DMS79 (cell line): Measurements from ENCODE around the gene TDP1.

ENCODE experiments used
- DNase-seq: peaks from one replicate; lab custom pipeline; 2025; lab: John Stamatoyannopoulos, UW

The TDP1 gene

DNA sequence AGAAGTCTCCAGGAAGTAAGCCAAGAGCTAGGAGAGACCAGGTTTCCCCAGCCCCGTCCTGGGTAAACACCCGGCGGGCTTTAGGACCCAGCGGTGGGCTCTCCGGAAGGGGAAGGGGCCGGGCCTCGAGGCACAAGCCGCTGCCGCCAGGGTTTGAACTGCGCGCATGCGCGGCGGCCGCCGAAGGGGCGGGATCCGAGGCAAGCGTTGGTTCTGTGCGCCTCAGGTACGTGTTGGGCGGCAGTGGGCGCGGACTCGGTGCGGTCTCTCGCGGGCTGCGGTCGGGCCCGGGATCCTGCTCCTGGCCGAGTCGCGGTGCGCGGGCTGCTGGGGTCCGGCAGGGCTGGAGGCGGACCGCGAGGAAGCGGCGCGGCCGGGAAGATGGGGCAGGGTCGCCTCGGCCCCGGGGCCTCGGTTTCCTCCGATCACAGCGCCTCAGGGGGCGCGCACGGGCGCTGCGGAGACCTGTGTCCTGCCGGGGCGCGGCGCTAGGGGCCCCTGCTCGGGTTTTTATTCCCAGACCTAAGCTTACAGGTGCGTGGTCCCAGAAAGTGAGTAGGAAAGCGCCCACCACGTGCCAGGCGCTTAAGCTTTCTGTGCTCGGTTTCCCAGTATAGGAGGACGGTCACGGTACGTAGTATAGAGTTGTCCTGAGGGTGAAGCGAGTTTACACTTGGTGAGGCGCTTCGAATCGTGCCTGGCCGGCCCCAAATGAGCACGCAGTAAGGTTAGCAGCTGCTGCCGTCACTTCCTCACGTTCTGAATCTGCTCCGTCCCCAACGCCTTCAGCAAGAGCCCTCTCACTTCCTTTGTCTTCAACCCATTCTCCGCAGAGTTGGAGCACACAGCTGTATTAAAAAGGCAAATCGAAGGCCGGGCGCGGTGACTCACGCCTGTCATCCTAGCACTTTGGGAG is at the start of gene TDP1:
Gene TDP1 (plus strand): TSS at position 183 of the 916 bp plus-strand sequence. CDS start 7,188 bp downstream, outside the sequence.
- DNase-seq: peak; percentile 98

DNA sequence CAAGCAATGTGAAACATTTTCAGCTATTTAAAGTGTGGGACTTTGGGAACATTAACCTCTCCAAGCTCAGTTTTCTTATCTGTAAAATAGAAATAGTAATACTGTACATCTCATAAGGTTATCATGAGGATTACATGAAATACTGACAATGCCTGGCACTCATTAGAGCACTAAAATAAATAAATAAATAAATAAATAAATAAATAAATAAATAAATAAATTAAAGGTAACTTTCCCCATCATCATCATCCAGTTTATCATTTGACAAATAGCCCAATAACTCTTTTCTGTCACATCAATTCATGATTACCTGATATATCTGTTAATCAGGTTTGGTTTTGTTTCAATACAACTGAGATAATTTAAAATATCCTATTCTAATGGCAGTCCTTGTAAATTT is 49.7 kb upstream of the TDP1 start:
- DNase-seq: no peak

DNA sequence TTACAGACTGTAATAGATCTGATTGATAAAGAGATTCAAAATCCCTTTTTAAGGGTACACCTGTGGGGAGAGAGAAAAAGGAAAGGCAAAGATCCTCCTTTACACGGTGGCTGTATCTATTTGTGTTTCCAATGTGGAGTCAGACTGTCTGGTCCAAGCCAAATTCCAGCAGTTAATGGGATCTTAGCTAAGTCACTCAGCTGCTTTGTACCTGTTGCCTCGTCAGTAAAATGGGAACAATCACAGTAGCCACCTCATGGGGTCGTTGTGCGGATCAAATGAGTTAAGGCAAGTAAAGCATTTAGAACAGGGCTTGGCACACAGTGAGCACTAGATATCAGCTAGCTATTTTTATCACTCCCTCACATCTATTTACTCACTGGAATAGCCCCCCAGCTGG is 48.1 kb upstream of the TDP1 start:
- no peak for DNase-seq

DNA sequence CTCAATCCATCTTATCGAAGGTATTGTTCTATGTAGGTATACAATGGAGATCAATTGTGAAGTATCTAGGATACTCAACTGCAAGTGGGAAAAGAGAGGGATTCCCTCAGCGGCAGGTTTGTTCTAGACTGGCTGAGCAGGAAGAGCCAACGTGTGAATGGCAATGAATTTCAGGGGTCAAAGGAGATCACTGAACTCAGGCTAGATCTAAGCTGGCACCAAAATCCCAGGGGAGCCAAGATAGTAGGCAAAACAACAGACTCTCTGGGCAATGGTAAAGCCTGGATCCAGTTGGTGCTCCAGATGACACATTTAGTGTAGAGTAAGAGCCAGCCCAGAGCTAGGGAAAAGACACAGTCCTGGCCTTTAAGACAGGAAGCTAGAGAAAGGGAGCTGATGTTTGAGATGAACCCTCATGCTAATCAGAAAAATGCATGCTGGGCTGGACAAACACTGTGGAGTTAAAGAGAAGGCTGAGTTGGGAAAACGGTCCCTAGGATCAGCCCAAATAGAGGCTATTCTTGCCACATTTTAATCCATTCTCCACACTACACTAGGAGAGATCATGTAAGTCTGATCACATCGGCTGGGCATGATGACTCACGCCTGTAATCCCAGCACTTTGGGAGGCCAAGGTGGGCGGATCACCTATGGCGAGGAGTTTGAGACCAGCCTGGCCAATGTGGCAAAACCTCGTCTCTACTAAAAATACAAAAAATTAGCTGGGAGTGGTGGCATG is 46.8 kb upstream of the TDP1 start:
- DNase-seq: no peak

DNA sequence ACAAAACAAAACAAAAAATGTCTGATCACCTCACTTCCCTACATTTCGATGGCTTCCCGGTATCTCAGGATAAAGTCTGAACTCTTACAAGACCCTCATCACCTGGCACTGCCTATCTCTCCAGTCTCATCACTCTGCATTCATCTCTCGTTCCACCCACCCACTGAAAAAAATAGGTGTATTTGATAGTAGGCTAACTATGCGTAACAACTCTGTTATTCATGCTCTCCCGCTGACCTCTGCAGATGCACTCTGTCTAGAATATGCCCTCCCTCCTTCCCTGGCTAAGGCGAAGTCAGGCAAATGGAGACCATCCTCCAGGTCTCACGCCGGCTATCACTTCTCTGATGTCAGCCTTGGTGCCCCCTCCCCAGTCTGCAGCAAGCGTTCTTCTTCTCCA is 46.1 kb upstream of the TDP1 start:
- no peak for DNase-seq

DNA sequence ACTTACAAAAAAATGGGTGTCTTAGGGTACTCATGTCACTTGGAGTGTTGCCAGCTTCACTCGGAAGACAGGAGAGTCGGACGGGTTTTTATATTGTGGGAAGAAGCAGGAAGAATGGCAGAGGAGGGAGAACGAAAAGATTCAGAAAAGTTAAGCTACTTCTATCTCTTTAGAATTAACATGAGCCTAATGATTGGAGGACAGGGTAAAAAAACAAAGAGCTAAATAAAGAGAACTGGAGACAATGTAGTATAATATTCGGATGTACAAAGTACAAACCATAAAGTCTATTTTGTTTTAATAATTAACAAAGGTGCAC is 45.1 kb upstream of the TDP1 start:
- no peak for DNase-seq

DNA sequence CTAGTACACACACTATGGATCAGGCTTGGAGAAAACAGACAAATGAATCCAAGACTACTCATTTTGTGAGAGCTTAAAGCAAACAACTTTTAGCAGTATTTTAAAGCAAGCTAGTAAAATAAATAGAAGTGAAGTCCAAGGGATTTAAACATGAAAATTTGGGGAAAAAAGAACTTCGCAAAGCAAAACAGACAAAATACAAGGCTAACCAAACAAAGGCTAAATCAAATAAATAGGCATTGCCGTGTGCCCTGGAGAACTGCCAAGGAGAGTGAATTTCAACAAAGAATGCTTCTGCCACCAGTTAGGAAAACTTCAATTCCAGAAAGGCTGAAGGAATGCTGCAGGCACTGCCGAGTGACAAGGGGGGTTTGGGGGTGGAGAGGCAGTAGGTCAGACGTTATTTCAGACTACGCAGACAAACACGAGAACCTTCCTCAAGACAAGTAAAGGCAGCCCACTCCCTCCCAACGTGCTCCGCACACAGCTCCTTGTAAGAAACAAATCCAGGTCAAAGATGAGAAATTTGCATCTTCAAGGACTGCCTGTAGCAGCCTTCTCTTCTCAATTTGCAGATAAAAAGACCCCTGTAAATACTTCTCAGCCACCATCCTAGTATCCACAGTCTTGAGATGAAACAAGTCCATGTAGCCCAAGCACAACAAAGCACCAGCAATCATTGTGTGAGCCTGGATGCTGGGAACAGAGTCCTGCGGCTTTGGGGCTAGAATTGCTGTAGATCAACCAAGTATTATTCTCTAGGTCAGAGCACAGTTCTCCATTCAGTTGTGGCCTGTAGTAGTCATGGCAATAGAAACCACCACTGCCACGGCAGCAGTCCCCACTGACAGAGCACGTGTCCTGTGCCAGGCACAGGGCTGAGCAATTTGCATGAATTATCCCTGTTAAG is 44.5 kb upstream of the TDP1 start:
- no peak for DNase-seq

DNA sequence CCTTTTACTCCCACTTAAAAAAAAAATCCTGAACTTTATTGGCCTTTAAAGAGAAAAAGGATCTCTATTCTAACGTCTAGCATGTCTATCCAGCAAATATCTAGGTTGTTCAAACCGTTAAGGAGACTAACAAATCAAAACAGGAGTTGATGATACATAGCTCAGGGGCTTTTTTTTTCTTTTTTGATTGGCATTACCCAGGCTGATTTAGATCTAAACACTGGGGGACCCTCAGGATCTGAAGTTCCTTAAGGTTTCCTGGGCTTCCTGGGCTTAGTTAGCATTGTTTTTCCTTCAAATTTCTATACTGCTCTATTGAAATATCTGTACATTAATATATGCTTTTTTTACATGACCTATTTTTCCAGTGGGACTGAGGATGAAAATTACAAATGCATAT is 43.5 kb upstream of the TDP1 start:
- no peak for DNase-seq

DNA sequence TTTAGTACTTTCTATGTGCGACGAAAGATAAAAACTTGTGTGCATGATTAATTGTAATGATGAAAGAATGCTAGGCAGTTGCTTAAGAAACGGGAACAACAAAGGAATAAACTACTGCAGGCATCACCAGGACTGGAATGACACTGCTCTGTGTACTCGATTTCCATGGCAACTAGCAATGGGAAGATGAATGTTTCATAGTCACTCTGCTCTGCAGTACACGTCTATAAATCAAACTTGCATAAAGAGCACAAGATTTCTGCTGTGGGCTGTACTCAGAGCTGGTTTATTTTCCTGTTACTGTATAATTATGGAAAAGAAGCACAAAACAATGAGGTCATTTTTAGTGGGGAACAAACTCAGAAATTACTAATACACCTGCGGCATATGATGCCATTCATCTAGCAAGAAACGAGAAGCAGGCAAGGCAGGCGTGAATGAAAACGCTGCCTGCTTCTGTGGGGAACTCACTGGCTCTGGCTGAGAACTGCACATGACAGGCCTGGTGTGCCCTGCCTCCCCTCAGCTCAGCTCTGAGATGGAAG is 43.0 kb upstream of the TDP1 start:
- no peak for DNase-seq

DNA sequence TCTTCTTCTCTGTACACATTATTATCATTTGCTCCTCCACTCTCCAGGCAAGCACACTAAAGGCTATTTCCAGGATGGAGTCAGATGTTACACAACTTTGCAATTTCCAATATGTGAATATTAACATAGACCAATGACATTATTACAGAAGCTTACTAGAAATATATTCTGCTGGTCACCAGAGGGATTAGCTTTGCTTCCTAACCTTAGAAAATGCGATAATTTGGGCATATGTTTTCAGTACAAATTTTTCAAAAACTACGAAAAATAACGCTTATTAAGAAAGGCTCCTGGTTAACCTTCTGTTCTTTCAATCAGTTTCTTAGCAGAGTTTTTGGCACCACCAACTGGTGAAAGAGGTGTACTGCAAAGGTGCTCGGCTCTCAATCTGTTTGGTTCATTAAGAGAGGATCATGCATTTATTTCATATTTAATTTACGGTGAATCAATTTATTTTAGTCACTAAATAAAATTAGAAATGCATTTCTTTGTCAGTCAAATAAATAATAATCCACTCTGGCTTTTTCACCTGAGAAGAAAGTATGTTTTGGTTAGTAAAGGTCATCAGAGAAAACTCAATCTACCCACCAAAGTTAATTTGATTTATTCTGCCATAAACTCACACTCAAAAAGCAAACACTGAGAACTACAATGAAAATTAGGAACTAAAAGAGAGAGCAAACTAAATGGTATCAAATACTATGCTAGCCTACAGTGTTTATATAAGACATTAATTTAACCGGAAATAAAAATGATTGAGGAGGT is 40.4 kb upstream of the TDP1 start:
- DNase-seq: peak; percentile 38

DNA sequence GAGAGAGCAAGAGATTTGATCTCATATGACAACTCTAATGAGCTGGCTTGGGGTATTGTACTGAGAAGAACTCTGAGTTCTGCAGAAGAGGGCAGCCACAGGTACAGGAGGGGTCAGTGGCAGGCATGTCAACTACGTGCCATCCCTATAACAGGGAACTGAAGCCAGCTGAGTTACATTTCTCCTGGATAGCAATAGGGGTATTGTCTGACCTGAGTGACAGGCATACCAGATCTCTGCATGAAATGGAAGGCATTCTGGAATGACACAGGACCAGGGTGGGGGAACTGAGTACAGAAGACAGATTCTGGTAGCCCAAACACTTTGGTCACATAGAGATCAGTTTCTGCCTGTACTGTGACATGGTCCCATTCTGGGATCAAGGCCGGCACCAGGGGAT is 37.0 kb upstream of the TDP1 start:
- DNase-seq: no peak

DNA sequence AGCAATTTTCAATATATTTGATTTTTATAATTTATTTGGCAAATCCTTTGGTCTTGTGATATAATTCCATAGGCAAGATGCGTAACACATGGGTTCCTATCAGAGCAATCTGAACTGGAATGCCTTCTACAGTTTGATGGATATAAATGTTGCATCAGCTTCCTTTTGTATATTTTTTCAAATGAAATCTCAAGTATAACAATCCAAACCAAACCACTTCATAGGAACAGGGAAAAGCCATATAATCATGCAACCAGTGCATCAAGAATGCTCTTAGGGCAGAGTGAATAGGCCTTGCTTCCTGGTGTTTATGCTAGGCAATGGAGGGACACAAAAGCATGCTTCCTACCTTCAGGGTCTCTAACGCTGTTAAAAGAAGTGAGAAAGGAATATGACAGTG is 35.7 kb upstream of the TDP1 start:
- no peak for DNase-seq

DNA sequence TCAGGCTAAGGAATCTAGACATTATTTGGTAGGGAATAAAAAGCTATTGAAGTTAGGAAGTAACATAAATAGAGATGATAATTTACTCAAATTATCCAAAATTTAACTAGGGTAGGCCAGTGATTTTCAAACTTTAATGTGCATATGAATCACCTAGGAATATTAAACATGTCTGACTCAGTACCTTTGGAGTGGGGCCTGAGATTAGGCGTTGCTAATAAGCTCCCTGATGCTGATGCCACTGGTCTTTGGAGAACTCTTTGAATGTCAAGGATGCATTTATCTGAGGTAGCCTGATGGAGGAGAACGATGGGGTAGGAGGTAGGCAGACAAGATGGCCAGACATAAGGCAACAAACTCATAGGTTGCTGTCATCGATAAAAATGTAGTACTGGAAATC is 34.4 kb upstream of the TDP1 start:
- DNase-seq: no peak

DNA sequence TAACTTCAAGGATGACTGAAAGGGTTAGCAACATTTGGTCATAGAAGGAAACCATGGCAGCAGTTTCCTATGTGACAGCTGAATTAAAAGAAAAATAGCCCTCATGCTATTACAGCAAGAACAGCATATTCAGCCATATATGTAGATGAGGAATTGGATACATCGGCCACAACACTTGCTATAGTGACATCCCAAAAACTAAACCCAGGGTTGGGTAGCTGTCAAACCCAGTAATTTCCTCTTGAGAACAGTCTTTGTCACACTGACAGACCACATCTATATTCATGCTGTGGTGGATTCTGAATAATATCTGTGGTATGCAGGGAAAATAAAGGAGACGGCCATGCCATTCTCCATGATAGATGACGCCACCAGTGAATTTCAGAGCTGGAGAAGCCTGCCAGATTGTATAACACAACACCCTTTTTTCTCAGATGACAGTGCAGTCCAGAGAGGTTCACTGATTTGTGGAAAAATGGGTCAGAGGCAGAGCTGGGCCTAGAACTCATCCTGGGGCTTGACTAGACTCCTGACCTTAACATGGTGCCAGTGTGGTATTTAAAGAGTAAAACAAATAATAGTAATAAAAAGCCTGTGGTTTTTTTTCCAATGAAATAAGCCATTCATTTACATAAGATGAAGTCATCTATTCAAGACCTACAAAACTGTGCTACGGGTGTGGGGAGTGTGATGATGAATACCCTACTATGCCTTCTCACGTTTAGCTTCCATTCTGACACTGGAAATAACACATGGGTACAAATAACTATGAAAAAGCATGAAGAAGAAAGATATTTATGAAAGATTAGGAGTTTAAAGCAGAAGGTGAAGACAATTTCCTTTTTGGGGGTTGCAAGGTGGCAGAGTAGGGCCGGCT is 33.5 kb upstream of the TDP1 start:
- no peak for DNase-seq

DNA sequence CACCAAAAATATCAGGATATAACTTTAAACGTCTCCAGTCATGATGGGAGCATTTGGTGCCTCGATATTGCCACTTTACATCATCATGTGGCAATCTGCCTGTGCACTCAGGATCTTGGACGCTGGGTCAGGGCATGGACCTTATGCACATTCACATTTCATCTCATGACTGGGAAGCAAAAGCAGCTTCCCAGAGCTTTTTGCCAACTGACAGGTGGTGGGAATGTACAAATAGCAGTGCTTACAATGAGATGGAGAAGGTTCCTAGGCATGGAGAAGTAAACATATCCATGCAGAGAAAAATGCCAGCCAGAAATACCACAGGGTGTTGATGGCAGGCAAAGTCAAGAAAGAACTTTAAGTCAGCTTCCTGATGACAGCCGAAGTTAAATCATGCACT is 31.5 kb upstream of the TDP1 start:
- DNase-seq: no peak

DNA sequence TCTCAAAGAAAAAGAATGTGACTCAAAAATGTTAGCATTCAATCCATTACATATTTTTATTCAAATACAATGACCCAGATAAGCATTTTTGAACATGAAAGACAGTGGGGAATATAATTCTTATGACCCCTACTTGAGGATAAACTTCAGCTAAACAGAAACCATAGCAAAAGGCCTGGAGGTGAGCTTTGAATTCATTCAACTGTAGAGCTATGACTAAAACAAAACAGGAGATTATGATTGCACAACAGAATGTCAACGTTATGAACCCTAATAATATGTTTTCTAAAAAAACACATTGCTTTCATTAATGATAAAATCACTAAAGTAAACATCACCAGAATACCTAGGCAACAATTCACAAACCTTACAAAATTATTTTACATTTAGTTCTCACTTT is 29.0 kb upstream of the TDP1 start:
- no peak for DNase-seq

DNA sequence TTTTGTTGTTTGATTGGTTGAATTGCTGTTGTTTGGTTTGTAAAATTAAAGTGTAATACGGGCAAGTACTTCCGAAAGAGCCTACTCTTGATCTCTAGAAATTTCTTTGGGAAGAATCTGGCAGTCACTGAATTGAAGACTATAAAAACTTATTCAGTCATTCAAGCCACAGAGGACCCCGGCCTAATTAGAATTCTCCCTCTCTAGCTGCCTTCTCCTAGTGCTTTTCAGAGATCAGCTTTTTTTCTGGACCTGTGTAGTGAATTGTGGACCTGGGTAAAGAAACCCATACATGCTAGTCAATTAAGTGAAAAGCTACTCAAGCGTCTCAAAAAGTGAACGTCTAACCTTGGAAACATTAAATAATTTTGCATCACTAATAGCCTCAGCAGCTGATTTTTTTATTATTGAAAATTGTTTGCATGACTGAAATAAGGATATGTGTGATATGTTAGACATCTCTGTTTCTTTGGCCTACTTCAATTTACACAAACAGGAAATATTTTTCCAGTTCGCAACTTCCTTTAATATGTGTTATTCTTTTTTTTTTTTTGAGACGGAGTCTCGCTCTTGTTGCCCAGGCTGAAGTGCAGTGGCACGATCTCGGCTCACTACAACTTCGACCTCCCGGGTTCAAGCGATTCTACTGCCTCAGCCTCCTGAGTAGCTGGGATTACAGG is 28.4 kb upstream of the TDP1 start:
- DNase-seq: no peak

DNA sequence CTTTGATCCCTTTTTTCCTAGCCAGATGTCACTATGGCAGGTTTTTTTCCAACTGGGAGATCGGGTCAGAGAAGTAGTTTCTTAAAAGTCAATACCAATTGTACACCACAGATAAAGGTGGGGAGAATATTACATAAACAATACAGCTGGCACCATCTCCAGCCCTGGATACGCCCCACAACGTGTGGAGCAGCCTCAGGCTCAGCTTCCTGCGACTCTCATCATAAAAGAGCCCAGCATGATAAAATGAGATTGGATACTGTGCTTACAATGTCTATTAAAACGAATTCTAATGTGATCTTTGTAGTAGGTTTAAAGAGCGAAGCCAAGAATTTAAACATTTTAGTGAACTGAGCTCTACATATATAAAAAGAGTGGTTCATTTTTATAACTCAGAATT is 22.7 kb upstream of the TDP1 start:
- no peak for DNase-seq

DNA sequence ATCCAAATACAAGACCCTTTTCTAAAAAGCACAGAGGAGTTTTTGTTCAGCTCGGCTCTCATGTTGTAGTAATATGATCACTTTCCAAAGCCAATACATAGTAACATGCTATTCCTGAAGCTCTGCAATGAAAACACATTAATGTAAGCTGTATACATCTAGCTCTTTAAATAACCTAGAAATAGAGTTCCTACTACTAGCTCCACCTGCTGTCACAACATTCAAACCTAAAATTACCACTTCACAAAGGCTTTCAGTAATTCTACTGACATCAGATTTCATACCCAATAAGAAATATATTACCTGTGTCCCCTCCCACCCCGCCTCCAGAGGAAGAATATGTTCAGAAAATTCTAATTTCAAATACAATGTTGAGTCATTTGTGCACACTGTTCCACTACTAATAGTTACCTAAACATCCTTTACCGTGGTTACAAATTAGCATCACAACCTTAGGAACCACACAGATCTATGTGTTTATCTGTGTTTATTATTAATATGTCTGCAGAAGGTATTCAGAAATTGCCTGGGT is 19.0 kb upstream of the TDP1 start:
- no peak for DNase-seq
